Erythroblast (primary cell): ENCODE data around the gene CHRM5.

Experiments used
- DNase-seq, 2 experiments: peaks; one replicate each; lab custom pipeline; 2025; lab: John Stamatoyannopoulos, UW
- GATA1 ChIP-seq: IDR thresholded peaks from 2 replicates; pipeline ENCODE4 v1.6.1; 2011; ENCODE audit warnings: low read depth, mild to moderate bottlenecking, control low read depth, low read length, moderate library complexity
- POLR2A ChIP-seq: IDR thresholded peaks from 2 replicates; pipeline ENCODE4 v1.6.1; 2011; ENCODE audit warnings: mild to moderate bottlenecking, low read length

The CHRM5 gene

DNA sequence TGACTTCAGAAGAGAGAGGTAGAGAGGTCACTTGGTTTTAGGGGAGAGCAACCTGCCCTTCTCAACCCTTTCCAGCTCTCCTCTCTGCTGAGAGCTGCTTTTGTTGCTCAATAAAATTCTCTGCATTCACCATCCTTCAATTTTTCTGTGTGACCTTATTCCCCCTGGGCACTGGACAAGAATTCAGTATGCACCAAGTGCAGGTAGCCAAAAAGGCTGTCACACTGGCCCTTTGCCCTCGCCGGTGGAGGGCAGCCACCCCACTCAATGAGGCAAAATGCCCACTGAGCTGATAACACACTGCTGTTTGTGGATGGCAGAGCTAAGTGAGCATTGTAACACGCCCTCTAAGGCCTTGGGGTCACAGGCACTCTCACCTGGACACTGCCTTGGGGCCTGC is 146.4 kb downstream of the CHRM5 start:
- DNase-seq = no peak
- TF ChIP-seq GATA1 = no peak
- TF ChIP-seq POLR2A = no peak

DNA sequence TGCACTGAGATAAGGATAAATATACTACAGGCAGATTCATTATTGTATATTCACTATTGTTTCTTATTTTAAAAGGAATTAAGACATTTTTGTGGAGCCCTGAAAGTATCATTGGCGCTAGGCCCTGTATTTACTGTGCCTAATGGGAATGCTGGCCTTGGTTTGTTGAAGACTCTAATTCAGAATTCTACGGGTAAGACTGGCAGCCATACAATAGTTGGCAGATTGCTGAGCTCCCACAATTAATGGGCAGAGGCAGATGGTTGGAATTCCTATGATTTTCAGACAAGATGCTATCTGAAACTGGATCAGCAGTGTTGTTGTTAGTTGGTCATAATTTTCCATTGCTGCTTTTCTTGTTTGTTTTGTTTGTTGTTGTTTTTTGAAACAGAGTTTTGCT is 148.3 kb downstream of the CHRM5 start:
- no peak for DNase-seq
- TF ChIP-seq GATA1 = no peak
- no peak for TF ChIP-seq POLR2A
